BJ (cell line): Measurements from ENCODE around the gene PHLDB1. TPM values are rescaled to one million over a fixed set of nuclear protein-coding genes. Genes with fewer than 3 reads are reported as not detected.
A peak's percentile ranks its signal among the peaks of the same experiment; 100 is the strongest.
"Not testable (repeated sequence)": the region's sequence is repeated elsewhere in the genome, so short reads cannot be mapped to it uniquely, and the experiment has no call there.

Source experiments
- CTCF ChIA-PET: fragments of 350-600 bp; formaldehyde crosslinking; extraction: SDS; loops from one replicate; lab custom pipeline; 2021; ENCODE audit warnings: antibody characterized with exemption, inconsistent platforms; lab: Yijun Ruan, JAX
- POLR2A ChIA-PET: fragments of 300-600 bp; sonication (Branson Sonifier 250); formaldehyde crosslinking; extraction: SDS; loops from one replicate; lab custom pipeline; 2021; ENCODE audit warnings: antibody characterized with exemption; lab: Charles Lee
- DNase-seq: peaks from one replicate; pipeline ENCODE4 v3.0.0-alpha.2; 2011; ENCODE audit warnings: low read depth
- H3K27me3 ChIP-seq: 2 replicates; pipeline ENCODE4 v1.6.0; 2011; ENCODE audit warnings: low read length; ENCODE audit not compliant: control insufficient read depth, insufficient read depth
- H3K36me3 ChIP-seq: 2 replicates; pipeline ENCODE4 v1.5.1; 2011; ENCODE audit warnings: low read length; ENCODE audit not compliant: control insufficient read depth, insufficient read depth
- H3K4me3 ChIP-seq: 2 replicates; pipeline ENCODE4 v1.5.1; 2011; ENCODE audit warnings: low read depth, mild to moderate bottlenecking, control low read depth, low read length
- polyA plus RNA-seq: library from polyadenylated mRNA; depleted of rRNA; stranded (reverse); fragments of >200 nt; gene quantifications from 2 replicates; pipeline ENCODE4 v1.2.3, GENCODE V29; 2011
- TF ChIP-seq, protein P1 (sequence below): IDR thresholded peaks from 2 replicates; pipeline ENCODE4 v1.5.1; 2011; ENCODE audit warnings: low read depth, mild to moderate bottlenecking, control low read depth, inconsistent platforms, low read length, moderate library complexity; ENCODE audit not compliant: insufficient read depth

Gene PHLDB1
- polyA plus RNA-seq, 1 experiment, result 74.7 TPM

DNA sequence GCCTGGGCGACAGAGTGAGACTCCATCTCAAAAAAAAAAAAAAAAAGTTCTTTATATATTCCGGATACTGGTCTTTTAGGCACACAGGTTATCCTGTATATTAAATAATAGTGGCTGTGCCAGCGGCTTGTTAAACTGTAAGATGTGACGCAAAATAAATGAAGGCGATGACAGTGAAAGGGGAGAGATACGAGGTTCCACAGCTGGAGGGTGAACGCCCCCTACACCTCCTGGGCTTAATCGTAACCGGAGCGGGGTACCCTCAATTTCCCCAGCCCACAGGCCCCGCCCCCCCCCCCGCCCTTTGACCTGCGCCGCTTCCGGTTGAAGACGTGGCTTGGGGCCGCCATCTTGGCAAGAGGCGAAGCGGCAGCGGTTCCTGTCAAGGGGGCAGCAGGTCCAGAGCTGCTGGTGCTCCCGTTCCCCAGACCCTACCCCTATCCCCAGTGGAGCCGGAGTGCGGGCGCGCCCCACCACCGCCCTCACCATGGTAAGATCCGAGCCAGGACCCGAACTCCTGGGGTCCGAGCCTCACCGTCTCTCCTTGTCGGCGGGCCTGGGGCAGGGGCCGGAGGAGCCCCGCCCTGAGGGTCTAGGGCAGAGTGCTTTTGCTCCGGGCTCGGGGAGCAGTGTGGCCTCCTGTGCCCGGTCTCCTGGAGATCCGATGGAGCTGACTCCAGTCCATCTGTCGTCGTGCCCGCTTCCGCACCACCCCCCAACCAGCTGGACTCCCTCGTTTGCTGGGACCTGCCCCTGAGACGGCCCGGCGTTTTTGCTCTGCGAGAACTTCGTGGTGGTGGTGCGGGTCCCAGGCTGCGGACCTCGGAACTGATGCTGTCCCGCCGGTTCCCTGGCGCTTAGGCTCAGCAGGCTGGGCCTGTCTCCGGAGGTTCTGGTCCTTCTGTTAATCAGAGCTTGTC lies 35.1 kb upstream of the PHLDB1 start, which contains the start of gene ARCN1:
ARCN1 (plus strand) TSS at position 349 of the 920 bp plus-strand sequence; CDS start at position 488, 139 bp downstream.
- no peak for DNase-seq

DNA sequence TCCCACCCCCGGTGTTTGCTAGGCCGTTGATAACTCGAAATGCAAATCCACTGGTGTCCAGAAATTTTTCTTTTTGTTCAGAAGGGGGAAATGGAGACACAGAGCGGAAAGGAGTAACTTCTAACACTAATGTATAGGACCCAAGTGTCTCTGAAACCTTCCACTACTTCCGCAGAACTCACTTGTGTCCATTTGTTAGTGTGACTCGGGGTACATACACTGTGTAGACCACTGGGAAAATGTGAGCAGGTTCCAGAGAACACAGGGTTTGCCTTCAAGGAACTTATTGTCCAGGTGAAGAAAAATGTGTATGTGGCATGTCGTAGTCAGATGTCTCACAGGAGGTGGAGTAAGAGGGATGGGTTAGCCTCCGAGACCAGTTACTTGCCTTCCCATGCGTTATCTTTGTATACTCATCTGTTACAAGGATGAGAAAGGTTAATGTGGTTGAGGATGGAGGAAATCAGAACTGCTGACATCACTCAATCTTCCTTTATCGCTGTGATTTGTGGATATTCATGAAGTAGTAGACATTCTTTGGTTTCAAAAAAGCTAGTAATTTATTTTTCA lies 34.3 kb upstream of the PHLDB1 start:
- POLR2A ChIA-PET, result no interaction called here
- H3K36me3 ChIP-seq, result no peaks in the 10 kb centered on the region
- no peak for DNase-seq
- H3K27me3 ChIP-seq, result no peaks in the 10 kb centered on the region
- TF ChIP-seq, protein P1, sequence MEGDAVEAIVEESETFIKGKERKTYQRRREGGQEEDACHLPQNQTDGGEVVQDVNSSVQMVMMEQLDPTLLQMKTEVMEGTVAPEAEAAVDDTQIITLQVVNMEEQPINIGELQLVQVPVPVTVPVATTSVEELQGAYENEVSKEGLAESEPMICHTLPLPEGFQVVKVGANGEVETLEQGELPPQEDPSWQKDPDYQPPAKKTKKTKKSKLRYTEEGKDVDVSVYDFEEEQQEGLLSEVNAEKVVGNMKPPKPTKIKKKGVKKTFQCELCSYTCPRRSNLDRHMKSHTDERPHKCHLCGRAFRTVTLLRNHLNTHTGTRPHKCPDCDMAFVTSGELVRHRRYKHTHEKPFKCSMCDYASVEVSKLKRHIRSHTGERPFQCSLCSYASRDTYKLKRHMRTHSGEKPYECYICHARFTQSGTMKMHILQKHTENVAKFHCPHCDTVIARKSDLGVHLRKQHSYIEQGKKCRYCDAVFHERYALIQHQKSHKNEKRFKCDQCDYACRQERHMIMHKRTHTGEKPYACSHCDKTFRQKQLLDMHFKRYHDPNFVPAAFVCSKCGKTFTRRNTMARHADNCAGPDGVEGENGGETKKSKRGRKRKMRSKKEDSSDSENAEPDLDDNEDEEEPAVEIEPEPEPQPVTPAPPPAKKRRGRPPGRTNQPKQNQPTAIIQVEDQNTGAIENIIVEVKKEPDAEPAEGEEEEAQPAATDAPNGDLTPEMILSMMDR, result no peak
- peak overlapping the region; percentile 99 for H3K4me3 ChIP-seq
- CTCF ChIA-PET, result interaction anchor here (0.7 to 1.1 kb wide), 5 partner anchors 34 to 70 kb away, joined by 3 to 5 read pairs (median 3); partner anchors contain the start of gene PHLDB1

More for the DNA sequence above, 35.1 kb upstream of the PHLDB1 start, which contains the start of gene ARCN1:
- TF ChIP-seq, protein P1, result no peak
- Histone ChIP-seq H3K4me3 (peak within 1 kb of the TSS; percentile 99), H3K27me3 (no peaks in the 10 kb centered on the region), H3K36me3 (no peaks in the 10 kb centered on the region)
- POLR2A ChIA-PET, result interaction anchor here (0.5 to 0.7 kb wide), 3 partner anchors 13 to 117 kb away, joined by 4 to 12 read pairs (median 4); no protein-coding TSS in a partner anchor
- CTCF ChIA-PET, result interaction anchor here (0.7 to 1.1 kb wide), 3 partner anchors 36 to 46 kb away, joined by 3 to 5 read pairs (median 3); no protein-coding TSS in a partner anchor

DNA sequence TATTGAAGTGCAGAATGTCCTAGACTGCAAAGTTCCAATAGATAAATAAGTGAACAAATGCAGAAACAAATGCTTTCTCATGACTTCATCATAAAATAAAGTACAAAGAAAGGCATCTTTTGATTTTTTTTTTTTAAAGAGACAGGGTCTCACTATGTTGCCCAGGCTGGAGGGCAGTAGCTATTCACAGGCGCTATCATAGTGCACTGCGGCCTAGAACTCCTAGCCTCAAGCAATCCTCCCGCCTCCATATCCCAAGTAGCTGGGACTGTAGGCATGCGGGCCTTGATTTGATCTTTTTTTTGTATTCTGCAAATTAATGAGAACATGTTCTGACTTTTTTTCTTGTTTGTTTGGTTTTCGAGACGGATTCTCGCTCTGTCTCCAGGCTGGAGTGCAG lies 32.8 kb upstream of the PHLDB1 start:
- Histone ChIP-seq H3K36me3 (no peaks in the 10 kb centered on the region), H3K4me3 (peak overlapping the region; percentile 99), H3K27me3 (no peaks in the 10 kb centered on the region)
- ChIA-PET CTCF (interaction anchor here (0.6 to 1.5 kb wide), 2 partner anchors 20 to 52 kb away, joined by 3 to 4 read pairs; no protein-coding TSS in a partner anchor), POLR2A (interaction anchor here (0.5 kb wide), 1 partner anchor 435 kb away, joined by 3 read pairs; no protein-coding TSS in a partner anchor)
- no peak for DNase-seq
- TF ChIP-seq, protein P1, result no peak

DNA sequence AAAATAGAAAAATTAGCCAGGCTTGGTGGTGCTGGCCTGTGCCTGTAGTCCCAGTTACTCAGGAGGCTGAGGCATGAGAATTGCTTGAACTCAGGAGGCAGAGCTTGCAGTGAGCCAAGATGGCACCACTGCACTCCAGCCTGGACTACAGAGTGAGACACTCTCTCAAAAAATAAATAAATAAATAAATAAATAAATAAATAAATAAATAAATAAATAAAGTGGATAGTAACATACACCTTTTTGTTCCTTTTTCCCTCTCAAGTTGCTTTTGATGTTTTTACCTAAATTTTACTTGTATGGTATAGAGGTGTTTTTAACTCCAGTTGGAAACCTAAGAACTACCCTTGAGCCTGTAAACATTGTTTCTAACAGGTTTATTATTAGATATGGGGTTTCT lies 29.4 kb upstream of the PHLDB1 start:
- CTCF ChIA-PET, result interaction anchor here (1.2 kb wide), 1 partner anchor 29 kb away, joined by 4 read pairs; the partner anchor contains the start of gene PHLDB1
- DNase-seq, H3K36me3 ChIP-seq, H3K27me3 ChIP-seq, POLR2A ChIA-PET, H3K4me3 ChIP-seq: not testable (repeated sequence)

DNA sequence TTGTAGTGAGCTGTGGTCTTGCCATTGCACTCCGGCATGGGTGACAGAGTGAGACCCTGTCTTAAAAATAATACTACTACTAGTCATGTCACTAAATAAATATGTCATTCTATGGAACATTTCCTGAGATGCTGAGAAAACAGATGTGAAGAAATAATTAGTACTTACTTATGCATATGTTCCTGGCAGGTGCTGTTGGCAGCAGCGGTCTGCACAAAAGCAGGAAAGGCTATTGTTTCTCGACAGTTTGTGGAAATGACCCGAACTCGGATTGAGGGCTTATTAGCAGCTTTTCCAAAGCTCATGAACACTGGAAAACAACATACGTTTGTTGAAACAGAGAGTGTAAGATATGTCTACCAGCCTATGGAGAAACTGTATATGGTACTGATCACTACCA lies 26.4 kb upstream of the PHLDB1 start:
- DNase-seq, result no peak
- TF ChIP-seq, protein P1, result no peak
- no peak overlapping the region for H3K4me3 ChIP-seq
- no peaks in the 10 kb centered on the region for H3K27me3 ChIP-seq
- H3K36me3 ChIP-seq, result peaks cover 13% of the 10 kb centered on the region
- POLR2A ChIA-PET, result no interaction called here
- CTCF ChIA-PET, result no interaction called here
